Activated CD8-positive, alpha-beta memory T cell treated with anti-CD3 and anti-CD28 coated beads for 1 hour (primary cell): Measurements from ENCODE around the gene CHADL.
A peak's percentile ranks its signal among the peaks of the same experiment; 100 is the strongest.

Source experiments
- DNase-seq, 2 donors: peaks; one replicate each; pipeline ENCODE4 v3.0.0-alpha.2; 2020; ENCODE audit warnings: low read depth in 1 of 2; ENCODE audit errors: extremely low read depth in 1 of 2

CHADL gene

GRCh38 chr22:41257696-41258095 lies 17.0 kb upstream of the CHADL start:
- DNase-seq: no peak

- DNase-seq: no peak
These were observed 15.8 kb upstream of the CHADL start for GRCh38 chr22:41256254-41257253.

- DNase-seq: no peak
These were observed 13.5 kb upstream of the CHADL start for GRCh38 chr22:41254230-41254629.

GRCh38 chr22:41252365-41252764 lies 11.6 kb upstream of the CHADL start:
- DNase-seq: no peak

- DNase-seq: no peak
These were observed 9.4 kb upstream of the CHADL start for GRCh38 chr22:41250127-41250526.

- no peak for DNase-seq
These were observed 8.7 kb upstream of the CHADL start for GRCh38 chr22:41249442-41249841.

GRCh38 chr22:41248758-41249157 lies 8.0 kb upstream of the CHADL start:
- no peak for DNase-seq

- no peak for DNase-seq
These were observed 7.6 kb upstream of the CHADL start for GRCh38 chr22:41248314-41248713.

- no peak for DNase-seq
These were observed 7.0 kb upstream of the CHADL start for GRCh38 chr22:41247703-41248102.

GRCh38 chr22:41245917-41246499 lies 5.3 kb upstream of the CHADL start:
- no peak for DNase-seq

GRCh38 chr22:41243361-41243760 lies 2.6 kb upstream of the CHADL start:
- no peak for DNase-seq

GRCh38 chr22:41242396-41243117 lies 1.8 kb upstream of the CHADL start:
- DNase-seq: no peak

- no peak for DNase-seq
These were observed 474 bp upstream of the CHADL start for GRCh38 chr22:41241133-41241676.

GRCh38 chr22:41239443-41240128 lies 1.1 kb downstream of the CHADL start:
- DNase-seq: no peak

GRCh38 chr22:41238570-41239442 lies 1.9 kb downstream of the CHADL start:
- no peak for DNase-seq

GRCh38 chr22:41237707-41238569 lies 2.8 kb downstream of the CHADL start:
- DNase-seq: peak; percentile 56 to 69

- no peak for DNase-seq
These were observed 3.6 kb downstream of the CHADL start for GRCh38 chr22:41237036-41237706.
